ENCODE results near the gene CTSW. TPM values are rescaled to one million over a fixed set of nuclear protein-coding genes. Genes with fewer than 3 reads are reported as not detected.

CTSW gene
- total RNA-seq, 1 donor from 2014 or later = not detected

DNA sequence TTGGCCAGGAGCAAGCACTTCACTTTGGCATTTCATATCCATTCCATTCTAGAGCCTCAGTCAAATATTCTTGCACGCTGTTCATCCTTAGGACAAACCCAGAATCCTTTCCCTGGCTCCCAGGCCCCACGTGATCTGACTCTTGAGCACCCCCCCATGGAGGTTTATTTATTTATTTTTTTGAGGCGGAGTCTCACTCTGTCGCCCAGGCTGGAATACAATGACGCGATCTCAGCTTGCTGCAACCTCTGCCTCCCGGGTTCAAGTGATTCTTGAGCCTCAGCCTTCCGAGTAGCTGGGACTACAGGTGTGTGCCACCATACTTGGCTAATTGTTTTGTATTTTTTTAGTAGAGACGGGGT, 52.9 kb downstream of the CTSW start:
- Mint-ChIP-seq H3K36me3 (ENCODE audit: low read depth) (no peaks in the 10 kb centered on the region), H3K27ac (ENCODE audit: unreplicated experiment) (no peak overlapping the region), H3K4me1 (ENCODE audit: low read depth) (peaks cover 3% of the 10 kb centered on the region), H3K9me3 (ENCODE audit: low read depth) (no peaks in the 10 kb centered on the region), H3K4me3 (ENCODE audit: unreplicated experiment) (no peak overlapping the region), H3K27me3 (ENCODE audit: low read depth) (no peaks in the 10 kb centered on the region)
- DNase-seq (ENCODE audit: low spot score) = no peak
- TF ChIP-seq, protein P1, sequence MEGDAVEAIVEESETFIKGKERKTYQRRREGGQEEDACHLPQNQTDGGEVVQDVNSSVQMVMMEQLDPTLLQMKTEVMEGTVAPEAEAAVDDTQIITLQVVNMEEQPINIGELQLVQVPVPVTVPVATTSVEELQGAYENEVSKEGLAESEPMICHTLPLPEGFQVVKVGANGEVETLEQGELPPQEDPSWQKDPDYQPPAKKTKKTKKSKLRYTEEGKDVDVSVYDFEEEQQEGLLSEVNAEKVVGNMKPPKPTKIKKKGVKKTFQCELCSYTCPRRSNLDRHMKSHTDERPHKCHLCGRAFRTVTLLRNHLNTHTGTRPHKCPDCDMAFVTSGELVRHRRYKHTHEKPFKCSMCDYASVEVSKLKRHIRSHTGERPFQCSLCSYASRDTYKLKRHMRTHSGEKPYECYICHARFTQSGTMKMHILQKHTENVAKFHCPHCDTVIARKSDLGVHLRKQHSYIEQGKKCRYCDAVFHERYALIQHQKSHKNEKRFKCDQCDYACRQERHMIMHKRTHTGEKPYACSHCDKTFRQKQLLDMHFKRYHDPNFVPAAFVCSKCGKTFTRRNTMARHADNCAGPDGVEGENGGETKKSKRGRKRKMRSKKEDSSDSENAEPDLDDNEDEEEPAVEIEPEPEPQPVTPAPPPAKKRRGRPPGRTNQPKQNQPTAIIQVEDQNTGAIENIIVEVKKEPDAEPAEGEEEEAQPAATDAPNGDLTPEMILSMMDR (IDR thresholded peaks at IDR 0.05) = peak; percentile 34

Other genes with a start within 250 kb of the CTSW start
- gene SIPA1, start 241.7 kb upstream of the CTSW start, total RNA-seq = 22.7 to 33.3 TPM (median 27.4 TPM) in 3 replicates
- 65.3 to 73.6 TPM (median 72.7 TPM) in 3 replicates for gene RELA, start 216.9 kb upstream of the CTSW start, total RNA-seq
- 39.9 to 53.6 TPM (median 43.2 TPM) in 3 replicates for gene KAT5, start 167.6 kb upstream of the CTSW start, total RNA-seq
- gene RNASEH2C, start 159.0 kb upstream of the CTSW start, total RNA-seq = 39.3 to 56.9 TPM (median 42.7 TPM) in 3 replicates
- gene AP5B1, start 98.9 kb upstream of the CTSW start, total RNA-seq = 13.8 to 14.6 TPM (median 14.1 TPM) in 3 replicates
- 0.12 TPM in 1 of 3 replicates, not detected in the others for gene OVOL1, start 92.8 kb upstream of the CTSW start, total RNA-seq
- 0.79 to 1.8 TPM (median 0.80 TPM) in 3 replicates for gene SNX32, start 45.9 kb upstream of the CTSW start, total RNA-seq
- gene CFL1, start 21.7 kb upstream of the CTSW start, total RNA-seq = 850 to 1,236 TPM (median 1,222 TPM) in 3 replicates
- gene MUS81, start 19.4 kb upstream of the CTSW start, total RNA-seq = 55.7 to 68.4 TPM (median 66.3 TPM) in 3 replicates
- gene EFEMP2, start 7.0 kb upstream of the CTSW start, total RNA-seq = 174 to 310 TPM (median 290 TPM) in 3 replicates
- 82.7 to 100 TPM (median 83.5 TPM) in 3 replicates for gene FIBP, start 8.6 kb downstream of the CTSW start, total RNA-seq
- 23.4 to 31.6 TPM (median 26.6 TPM) in 3 replicates for gene CCDC85B, start 10.8 kb downstream of the CTSW start, total RNA-seq
- gene FOSL1, start 20.6 kb downstream of the CTSW start, total RNA-seq = 5.8 to 12.3 TPM (median 7.5 TPM) in 3 replicates
- gene C11orf68, start 39.2 kb downstream of the CTSW start, total RNA-seq = 68.2 to 69.8 TPM (median 68.8 TPM) in 3 replicates
- 111 to 142 TPM (median 116 TPM) in 3 replicates for gene DRAP1, start 39.6 kb downstream of the CTSW start, total RNA-seq
- not detected in 3 replicates for gene TSGA10IP, start 65.6 kb downstream of the CTSW start, total RNA-seq
- gene SART1, start 81.9 kb downstream of the CTSW start, total RNA-seq = 30.3 to 37.3 TPM (median 34.4 TPM) in 3 replicates
- 30.6 to 36.6 TPM (median 34.0 TPM) in 3 replicates for gene EIF1AD, start 122.3 kb downstream of the CTSW start, total RNA-seq
- gene BANF1, start 122.7 kb downstream of the CTSW start, total RNA-seq = 178 to 243 TPM (median 187 TPM) in 3 replicates
- gene CST6, start 132.2 kb downstream of the CTSW start, total RNA-seq = not detected in 3 replicates
- gene CATSPER1, start 146.6 kb downstream of the CTSW start, total RNA-seq = 0.44 TPM in 1 of 3 replicates, not detected in the others
- gene GAL3ST3, start 169.3 kb downstream of the CTSW start, total RNA-seq = 1.1 to 2.0 TPM (median 1.8 TPM) in 3 replicates
- gene SF3B2, start 172.5 kb downstream of the CTSW start, total RNA-seq = 142 to 169 TPM (median 143 TPM) in 3 replicates
- 74.4 to 90.7 TPM (median 85.7 TPM) in 3 replicates for gene PACS1, start 190.4 kb downstream of the CTSW start, total RNA-seq

All from chondrocyte (in vitro differentiated cells).